Epithelial cell of esophagus (primary cell): Measurements from ENCODE around the gene RALGAPA2.

Experiments used
- DNase-seq: peaks from one replicate; pipeline ENCODE4 v3.0.0; 2010; ENCODE audit warnings: low read depth
- H3K4me3 ChIP-seq: 2 replicates; pipeline ENCODE4 v1.5.1; 2011; ENCODE audit warnings: mild to moderate bottlenecking, low read length, control low read depth
- TF ChIP-seq, protein P1 (sequence below): IDR thresholded peaks from 2 replicates; pipeline ENCODE4 v1.5.1; 2011; ENCODE audit warnings: low read depth, mild to moderate bottlenecking, low read length, control low read depth, inconsistent platforms; ENCODE audit not compliant: insufficient read depth; ENCODE audit errors: missing control alignments

The RALGAPA2 gene

DNA sequence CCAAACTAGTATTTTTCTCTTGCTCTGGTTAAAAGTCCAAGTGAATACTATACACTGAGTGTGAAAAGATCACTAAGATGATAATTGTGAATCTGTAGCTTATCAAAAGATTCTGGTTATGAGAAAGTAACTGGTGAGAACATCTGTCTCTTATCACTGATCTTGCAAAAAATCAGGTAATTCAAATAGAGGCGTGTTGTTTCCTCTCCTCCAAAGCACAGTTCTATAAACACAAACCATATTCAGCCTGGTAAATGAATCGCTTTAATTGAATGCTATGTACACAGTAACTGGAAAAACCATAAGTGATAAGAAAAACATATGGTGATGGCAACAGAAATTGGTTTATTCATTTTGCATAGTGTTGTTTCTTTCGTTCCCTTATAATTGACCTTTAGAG is 161.0 kb downstream of the RALGAPA2 start:
- H3K4me3 ChIP-seq: no peak overlapping the region
- no peak for DNase-seq
- TF ChIP-seq, protein P1, sequence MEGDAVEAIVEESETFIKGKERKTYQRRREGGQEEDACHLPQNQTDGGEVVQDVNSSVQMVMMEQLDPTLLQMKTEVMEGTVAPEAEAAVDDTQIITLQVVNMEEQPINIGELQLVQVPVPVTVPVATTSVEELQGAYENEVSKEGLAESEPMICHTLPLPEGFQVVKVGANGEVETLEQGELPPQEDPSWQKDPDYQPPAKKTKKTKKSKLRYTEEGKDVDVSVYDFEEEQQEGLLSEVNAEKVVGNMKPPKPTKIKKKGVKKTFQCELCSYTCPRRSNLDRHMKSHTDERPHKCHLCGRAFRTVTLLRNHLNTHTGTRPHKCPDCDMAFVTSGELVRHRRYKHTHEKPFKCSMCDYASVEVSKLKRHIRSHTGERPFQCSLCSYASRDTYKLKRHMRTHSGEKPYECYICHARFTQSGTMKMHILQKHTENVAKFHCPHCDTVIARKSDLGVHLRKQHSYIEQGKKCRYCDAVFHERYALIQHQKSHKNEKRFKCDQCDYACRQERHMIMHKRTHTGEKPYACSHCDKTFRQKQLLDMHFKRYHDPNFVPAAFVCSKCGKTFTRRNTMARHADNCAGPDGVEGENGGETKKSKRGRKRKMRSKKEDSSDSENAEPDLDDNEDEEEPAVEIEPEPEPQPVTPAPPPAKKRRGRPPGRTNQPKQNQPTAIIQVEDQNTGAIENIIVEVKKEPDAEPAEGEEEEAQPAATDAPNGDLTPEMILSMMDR: no peak

DNA sequence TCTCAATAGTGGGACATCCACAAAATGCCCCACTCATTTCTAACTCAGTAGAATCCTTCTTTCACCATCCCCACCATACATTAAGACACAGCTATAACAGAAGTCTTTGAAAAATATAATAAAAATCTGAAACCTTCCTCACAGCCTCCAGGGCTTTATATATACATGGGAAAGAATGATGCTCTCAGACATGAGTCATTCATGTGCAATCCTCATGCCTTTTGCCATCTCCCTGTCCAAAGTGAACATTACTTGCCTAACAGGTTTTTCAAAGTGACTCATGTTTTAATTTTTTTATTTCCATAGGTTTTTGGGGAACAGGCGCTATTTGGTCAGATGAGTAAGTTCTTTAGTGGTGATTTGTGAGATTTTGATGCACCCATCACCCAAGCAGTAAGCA is 162.7 kb downstream of the RALGAPA2 start:
- TF ChIP-seq, protein P1: no peak
- H3K4me3 ChIP-seq: no peak overlapping the region
- peak; percentile 97 for DNase-seq

DNA sequence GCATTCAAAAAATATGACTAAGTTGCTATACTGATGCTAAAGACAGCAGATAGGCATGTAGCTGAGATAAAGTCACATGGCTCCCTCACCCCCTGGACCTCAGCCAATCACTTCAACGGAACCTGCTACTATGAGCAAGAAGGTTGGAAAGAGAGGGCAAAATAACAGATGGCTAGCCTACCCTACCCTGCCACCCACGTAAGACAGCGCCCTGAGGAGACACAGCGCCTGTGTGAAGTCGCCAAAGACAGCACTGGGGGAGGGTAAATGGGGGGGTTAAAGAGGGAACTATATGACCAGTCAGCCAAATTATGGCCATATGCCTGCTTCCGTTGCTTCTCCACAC is 163.2 kb downstream of the RALGAPA2 start:
- H3K4me3 ChIP-seq: no peak overlapping the region
- peak; percentile 88 for DNase-seq
- TF ChIP-seq, protein P1: no peak

DNA sequence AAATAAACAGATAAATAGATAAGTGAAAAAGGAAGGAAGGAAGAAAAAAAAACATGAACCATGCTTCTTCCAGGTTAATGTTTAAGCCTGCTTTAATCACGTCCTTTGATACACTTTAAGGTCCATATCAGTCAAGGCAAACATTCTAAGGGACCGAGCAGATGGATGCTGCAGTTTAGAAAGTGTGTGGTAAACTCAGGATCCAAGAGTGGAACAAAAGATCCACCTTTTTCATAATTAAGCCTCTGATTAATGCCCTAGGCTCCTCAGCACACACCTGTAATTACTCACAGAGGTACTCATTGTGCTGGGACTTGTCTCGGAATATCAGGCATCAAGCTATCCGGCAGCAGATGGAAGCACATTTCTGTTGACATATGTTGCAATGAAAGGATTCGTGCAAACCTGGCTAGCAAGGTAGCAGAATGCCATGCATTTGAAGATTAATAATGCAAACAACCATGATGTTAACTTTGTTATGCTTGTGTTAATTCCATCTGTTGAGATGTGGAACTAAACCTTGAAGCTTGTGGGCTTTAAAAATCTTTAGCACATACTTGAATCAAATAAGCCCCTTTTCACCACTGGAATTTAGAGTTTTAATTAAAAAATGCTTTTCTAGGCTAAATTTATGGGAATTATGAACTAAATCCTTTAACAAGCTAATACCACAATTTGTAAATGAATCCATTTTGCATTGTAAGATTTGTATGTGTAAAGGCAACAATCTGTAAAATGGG is 163.7 kb downstream of the RALGAPA2 start:
- TF ChIP-seq, protein P1: no peak
- no peak overlapping the region for H3K4me3 ChIP-seq

DNA sequence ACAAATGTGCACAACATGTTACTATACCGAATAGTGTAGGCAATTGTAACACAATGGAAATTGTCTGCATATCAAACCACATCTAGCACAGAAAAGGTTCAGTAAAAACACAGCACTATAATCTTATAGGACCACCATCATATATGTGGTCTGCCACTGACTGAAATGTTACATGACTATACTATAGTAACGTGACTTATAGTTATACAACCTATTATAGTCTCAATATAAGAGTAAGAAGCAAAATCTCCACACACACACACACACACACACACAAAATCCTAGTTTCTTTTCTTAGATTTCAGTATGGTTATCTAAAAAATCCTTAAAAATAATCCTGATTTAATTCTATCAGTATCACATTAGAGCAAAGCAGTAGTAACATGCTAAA is 164.6 kb downstream of the RALGAPA2 start:
- H3K4me3 ChIP-seq: no peak overlapping the region
- TF ChIP-seq, protein P1: no peak
- DNase-seq: no peak

More for the DNA sequence above, 163.7 kb downstream of the RALGAPA2 start:
- peak; percentile 98 for DNase-seq

DNA sequence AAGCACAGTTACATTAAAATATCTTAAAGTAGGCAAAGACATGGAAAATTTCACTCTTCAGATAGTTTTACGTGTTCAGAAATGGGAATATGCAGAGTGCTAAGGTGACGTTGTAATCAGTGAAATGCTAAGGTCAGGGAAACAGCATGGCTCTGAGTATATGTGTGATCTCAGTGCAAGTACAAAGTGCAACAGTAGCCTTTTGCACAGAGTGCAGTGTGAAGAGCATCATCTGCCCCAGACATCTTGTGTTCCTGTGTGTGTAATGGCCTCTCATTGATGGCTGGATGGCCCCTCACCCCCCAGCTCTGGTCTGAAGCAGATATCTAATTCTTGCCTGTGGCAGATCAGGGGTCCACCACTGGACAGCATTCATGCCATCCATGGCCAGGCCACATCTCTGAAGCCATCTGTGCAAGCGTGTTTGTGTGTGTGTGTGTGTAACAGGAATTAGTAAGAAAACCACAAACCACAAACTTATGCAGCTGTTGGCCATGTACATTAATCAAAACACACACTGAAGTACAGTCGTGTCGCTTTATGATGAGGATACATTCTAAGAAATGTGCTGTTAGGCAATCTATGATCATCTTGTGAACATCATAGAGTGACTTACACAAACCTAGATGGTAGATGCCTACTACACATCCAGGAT is 165.1 kb downstream of the RALGAPA2 start:
- peak; percentile 51 for DNase-seq
- TF ChIP-seq, protein P1: no peak
- no peak overlapping the region for H3K4me3 ChIP-seq
